Gastrocnemius medialis (tissue), 4 donors: ENCODE data around the gene PROX1.

Experiments
- CTCF ChIP-seq, 5 experiments: fragments of 450-650 bp in 3 of 5; fragments of 200-600 bp in 2 of 5; sonication (generic) in 2 of 5; IDR thresholded peaks in 4 of 5; conservative IDR thresholded peaks in 1 of 5; 1 replicate in 4 of 5; 2 replicates in 1 of 5; pipeline ENCODE4 v1.5.1; 2016 to 2019; ENCODE audit warnings: antibody characterized with exemption in 5 of 5, mild to moderate bottlenecking in 3 of 5, moderate library complexity in 3 of 5
- POLR2A ChIP-seq, 2 donors: fragments of 450-650 bp; IDR thresholded peaks; one replicate each; pipeline ENCODE4 v1.6.1; 2017; ENCODE audit warnings: antibody characterized with exemption in 2 of 2, mild to moderate bottlenecking in 2 of 2, moderate library complexity in 2 of 2

DNA sequence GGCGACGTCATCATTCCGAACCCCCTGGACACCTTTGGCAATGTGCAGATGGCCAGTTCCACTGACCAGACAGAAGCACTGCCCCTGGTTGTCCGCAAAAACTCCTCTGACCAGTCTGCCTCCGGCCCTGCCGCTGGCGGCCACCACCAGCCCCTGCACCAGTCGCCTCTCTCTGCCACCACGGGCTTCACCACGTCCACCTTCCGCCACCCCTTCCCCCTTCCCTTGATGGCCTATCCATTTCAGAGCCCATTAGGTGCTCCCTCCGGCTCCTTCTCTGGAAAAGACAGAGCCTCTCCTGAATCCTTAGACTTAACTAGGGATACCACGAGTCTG, 10.0 kb downstream of the PROX1 start:
- TF ChIP-seq CTCF (IDR thresholded peaks at IDR 0.05 in 4 of 5, conservative IDR thresholded peaks at IDR 0.05 in 1 of 5) (no peak), POLR2A (IDR thresholded peaks at IDR 0.05) (no peak)
